ENCODE data around the gene TOM1L2.

Gene TOM1L2

DNA sequence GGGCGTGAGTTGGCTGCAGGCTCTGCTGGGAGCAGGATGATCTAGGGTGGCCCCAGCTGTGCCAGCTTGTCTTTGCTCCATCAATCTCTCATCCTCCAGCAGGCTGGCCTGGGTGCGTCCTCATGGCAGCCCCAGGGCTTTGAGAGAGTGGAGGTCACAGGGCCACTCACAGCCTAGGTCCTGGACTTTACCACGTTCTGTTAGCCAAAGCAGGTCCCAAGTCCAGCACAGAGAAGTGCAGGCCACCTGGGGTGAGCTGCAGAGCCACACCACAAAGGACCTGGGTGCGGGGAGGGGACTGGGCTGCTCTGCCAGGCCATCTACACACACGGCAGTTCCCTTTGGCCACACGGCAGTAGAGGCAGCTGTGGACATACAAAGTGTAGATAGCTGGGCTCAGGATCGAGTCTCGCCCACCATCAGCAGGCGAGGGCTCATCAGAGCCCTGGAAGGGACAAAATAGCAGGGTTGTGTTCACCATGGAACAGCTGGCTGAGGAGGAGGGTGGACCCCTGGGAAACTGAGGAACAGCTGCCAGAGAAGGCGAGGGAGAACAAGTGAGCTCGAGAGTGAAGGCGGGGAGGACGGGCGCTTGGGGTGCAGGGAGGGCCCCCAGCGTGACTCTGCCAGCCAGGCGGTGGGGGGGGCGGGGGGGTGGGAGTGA, 165.5 kb downstream of the TOM1L2 start:
- DNase-seq (ENCODE audit: low spot score), result no peak

DNA sequence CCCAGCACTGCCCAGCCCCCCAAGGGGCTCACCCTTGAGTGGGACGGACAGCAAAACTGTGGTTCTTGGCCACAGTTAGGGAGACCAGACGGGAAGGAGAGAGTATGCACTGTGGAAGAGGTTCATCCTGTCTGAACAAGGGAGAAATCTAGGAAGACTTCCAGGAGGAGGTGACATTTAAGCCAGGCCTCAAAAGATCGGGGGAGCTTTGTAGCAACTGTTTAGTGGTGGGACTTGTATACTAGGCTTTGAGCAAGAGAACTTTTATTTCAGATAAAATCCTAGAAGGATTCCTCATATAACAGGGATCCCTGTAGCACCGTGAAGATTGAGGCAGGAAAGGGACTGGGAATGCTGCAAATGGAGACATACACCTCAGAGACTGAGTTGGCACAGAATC, 166.2 kb downstream of the TOM1L2 start:
- DNase-seq (ENCODE audit: low spot score), result no peak

GRCh38 chr17:17805575-17805974, 166.6 kb downstream of the TOM1L2 start:
- no peak for DNase-seq (ENCODE audit: low spot score)

DNA sequence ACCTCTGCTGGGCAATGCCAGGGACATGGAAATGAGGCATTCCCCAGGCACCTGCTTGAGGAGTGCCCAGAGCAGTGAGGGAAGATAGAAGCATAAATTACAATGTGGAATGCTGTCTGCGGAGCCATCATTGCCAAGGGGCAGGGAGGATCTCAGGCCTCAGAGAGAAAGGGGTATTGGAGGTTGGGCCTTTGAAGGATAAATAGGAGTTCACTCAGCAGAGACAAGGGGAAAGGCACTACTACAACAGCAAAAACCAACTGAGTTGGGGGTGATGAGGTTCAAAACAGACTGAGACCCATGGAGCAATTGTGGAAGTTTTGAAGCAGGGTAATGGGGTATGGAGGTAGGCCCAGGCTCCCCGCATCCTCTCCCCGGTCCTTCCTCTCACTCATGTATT, 168.2 kb downstream of the TOM1L2 start:
- no peak for DNase-seq (ENCODE audit: low spot score)

- no peak for DNase-seq (ENCODE audit: low spot score)
Observed at GRCh38 chr17:17801800-17802481, 170.3 kb downstream of the TOM1L2 start.

DNA sequence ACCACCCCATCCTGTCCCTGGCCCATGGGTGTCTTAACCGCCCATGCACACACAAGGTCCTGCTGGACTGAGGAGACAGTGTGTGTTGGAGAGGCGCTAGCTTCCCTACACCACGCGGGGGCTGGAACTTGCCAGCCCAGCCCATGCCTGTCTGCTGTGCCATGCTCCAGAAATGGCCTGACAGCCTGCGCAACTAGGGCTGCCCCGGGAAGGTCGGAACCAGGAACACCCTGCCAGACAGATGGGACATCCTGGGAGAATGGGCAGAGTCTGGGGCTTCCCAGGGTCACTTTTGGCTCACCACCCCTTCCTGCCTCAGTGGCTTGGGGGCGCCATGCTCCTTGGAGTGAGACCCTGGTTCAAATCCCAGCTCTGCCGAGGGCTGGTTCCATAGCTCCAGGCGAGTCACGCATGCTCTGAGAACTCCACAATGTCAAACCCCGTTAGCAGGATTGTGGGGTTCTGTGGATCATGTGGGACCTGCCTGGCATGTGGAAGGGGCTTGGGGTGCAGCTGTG, 171.6 kb downstream of the TOM1L2 start:
- no peak for DNase-seq (ENCODE audit: low spot score)

GRCh38 chr17:17798573-17799255, 173.5 kb downstream of the TOM1L2 start:
- DNase-seq (ENCODE audit: low spot score), result no peak

GRCh38 chr17:17798010-17798556, 174.1 kb downstream of the TOM1L2 start:
- no peak for DNase-seq (ENCODE audit: low spot score)

GRCh38 chr17:17797119-17797809, 174.9 kb downstream of the TOM1L2 start:
- DNase-seq (ENCODE audit: low spot score), result no peak

DNA sequence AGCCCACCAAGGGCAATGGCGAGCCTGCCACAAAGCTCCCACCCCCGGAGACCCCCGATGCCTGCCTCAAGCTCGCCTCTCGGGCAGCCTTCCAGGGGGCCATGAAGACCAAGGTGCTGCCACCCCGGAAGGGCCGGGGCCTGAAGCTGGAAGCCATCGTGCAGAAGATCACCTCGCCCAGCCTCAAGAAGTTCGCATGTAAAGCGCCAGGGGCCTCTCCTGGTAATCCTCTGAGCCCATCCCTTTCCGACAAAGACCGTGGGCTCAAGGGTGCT, 175.5 kb downstream of the TOM1L2 start:
- DNase-seq (ENCODE audit: low spot score), result no peak

DNA sequence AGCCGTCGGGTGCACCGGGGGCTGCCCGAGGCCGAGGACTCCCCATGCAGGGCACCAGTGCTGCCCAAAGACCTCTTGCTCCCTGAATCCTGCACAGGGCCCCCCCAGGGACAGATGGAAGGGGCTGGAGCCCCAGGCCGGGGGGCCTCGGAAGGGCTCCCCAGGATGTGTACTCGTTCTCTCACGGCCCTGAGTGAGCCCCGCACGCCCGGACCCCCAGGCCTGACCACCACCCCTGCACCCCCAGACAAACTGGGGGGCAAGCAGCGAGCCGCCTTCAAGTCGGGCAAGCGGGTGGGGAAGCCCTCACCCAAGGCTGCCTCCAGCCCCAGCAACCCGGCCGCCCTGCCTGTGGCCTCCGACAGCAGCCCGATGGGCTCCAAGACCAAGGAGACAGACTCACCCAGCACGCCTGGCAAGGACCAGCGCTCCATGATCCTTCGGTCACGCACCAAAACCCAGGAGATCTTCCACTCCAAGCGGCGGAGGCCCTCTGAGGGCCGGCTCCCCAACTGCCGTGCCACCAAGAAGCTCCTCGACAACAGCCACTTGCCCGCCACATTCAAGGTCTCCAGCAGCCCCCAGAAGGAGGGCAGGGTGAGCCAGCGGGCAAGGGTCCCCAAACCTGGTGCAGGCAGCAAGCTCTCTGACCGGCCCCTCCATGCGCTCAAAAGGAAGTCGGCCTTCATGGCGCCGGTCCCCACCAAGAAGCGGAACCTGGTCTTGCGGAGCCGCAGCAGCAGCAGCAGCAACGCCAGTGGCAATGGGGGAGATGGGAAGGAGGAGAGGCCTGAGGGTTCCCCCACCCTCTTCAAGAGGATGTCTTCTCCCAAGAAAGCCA, 176.0 kb downstream of the TOM1L2 start:
- no peak for DNase-seq (ENCODE audit: low spot score)

DNA sequence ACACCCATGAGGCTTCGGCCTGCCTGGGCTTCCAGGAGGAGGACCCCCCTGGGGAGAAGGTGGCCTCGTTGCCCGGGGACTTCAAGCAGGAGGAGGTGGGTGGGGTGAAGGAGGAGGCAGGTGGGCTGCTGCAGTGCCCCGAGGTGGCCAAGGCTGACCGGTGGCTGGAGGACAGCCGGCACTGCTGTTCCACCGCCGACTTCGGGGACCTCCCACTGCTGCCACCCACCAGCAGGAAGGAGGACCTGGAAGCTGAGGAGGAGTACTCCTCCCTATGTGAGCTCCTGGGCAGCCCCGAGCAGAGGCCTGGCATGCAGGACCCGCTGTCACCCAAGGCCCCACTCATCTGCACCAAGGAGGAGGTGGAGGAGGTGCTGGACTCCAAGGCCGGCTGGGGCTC, 176.9 kb downstream of the TOM1L2 start:
- DNase-seq (ENCODE audit: low spot score), result no peak

GRCh38 chr17:17794382-17794781, 177.8 kb downstream of the TOM1L2 start:
- DNase-seq (ENCODE audit: low spot score), result no peak

All from AG20443 (cell line).